HG03196 (cell line): ENCODE measurements around the gene COMTD1.
A peak's percentile ranks its signal among the peaks of the same experiment; 100 is the strongest.
"Not testable (repeated sequence)": the region's sequence is repeated elsewhere in the genome, so short reads cannot be mapped to it uniquely, and the experiment has no call there.

ENCODE experiments used
- ATAC-seq: cut with Tn5 transposase; IDR thresholded peaks from one replicate; pipeline ENCODE4 v1.9.1; 2021; ENCODE audit not compliant: unreplicated experiment

COMTD1 gene

DNA sequence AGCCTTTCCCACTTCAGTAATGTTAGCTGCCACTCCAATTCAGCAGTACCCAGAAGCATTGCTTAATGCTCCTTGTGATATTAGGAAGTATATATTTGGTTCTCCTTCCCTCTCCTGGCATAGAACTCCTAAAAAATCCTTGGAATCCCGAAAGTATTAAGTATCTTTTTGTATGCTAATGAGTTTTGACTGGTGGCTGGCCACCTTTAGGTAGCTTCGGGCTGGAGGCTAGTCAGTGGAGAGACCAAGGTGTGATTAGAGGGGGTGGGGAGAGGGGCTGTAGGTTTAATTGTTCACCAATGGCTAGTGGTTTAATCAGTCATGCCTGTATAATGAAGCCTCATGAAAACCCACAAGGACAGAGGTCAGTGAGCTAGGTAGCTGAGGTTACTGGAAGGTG, 12.2 kb downstream of the COMTD1 start:
- ATAC-seq, result no peak

DNA sequence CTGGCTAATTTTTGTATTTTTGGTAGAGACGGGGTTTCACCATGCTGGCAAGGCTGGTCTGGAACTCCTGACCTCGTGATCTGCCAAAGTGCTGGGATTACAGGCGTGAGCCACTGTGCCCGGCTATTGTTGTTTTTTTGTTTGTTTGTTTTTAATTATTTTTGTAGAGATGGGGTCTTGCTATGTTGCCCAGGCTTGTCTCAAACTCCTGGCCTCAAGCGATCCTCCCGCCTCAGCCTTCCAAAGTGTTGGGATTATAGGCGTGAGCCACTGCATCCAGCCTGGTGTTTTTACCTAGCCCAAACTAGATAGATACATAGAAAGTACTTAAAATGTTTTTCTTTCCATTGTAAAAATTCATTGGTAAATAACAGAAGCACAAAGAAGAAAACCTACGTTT, 14.3 kb downstream of the COMTD1 start:
- not testable (repeated sequence) for ATAC-seq

DNA sequence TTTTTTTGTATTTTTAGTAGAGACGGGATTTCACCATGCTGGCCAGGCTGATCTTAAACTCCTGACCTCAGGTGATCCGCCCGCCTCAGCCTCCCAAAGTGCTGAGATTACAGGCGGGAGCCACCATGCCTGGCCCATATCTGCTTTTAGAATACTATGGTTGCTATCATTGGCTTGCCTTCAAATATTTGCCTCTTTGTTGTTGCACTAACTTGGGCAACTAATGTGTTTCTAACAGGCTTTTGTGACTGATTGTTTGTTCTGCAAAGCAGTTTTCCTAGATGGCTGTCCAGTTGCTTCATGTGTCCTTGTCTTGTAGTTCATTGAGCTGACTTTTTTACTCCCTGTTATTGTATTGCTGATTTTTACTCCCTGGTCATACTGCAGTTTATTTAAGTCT, 15.5 kb downstream of the COMTD1 start:
- ATAC-seq, result no peak

DNA sequence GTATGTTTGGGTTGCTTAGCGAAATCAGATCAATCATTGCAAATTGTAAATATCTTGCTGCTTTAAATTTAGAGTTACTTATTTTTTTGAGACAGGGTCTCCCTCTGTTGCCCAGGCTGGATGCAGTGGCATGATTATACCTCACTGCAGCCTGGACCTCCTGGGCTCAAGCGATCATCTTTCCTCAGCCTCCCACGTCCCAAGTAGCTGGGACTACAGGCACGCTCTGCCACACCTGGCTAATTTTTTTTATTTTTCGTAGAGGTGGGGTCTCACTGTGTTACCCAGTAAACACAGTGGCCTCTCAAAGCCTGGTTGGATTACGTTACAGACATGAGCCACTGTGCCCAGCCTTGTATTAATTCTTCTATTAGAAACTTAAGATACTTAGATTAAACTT, 23.4 kb downstream of the COMTD1 start:
- no peak for ATAC-seq

DNA sequence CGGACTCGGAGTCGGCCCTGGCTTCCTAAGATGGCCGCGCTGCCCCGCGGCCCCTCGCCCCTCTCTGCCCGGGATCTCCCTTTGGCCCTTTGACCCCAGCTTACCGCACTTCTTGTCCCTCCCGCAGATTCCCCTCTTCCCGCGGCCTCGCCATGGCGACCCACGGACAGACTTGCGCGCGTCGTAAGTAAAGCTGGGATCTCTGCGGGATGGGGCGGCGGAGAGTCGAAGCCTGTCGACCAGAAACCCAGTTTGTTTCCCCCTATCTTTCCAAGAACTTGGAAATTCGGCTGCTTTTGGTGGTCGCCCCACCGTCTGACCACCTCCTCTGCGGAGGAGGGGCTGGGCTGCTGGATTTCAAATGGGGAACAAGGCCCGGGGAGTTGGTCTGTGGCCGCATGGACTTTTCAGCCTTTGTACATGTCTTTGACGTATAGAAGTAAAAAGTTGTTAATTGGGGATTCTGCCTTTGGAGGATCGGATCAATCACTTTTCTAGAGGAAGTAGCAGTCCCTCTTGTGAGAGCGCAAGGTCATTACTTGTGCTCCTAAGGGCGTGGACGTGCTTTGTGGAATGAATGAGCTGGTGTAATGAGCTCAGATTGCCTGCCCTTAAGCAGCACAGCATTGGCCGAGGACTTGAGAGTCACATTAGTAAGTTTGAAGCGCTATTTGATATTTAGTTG, 24.6 kb downstream of the COMTD1 start:
- no peak for ATAC-seq

DNA sequence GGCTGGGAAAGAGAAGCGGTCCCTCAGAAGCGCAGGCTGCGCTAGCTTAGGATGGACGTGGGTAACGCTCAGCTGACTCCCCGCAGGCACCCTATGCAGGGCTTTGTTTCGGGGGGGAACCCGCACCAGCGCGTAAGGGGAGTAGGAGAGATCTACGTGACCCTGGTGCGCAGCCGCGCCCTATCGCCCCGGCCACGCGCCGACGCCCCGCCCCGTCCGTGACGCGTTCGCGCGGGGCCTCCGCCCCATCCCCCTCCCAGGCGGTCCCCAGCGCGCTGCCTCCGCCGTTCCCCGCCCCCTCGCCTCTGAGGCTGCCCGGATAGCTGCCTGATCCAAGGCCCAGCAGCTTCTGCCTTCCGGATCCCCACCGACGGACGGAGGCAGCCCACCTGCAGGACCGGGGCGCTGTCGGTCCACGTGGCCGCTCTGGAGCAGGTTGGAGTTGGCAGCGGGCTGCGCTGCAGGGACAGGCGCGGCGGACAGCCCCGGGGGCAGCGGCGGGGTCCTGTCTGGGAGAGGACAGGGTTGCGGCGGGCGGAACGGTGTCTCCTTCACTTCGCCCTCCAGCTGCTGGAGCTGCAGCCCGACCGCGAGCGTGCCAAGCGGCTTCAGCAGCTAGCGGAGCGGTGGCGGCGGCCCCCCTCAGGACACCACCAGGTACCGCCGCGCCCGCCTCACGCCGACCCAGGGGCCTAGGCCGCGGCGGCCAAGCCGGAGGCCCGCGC, 25.3 kb downstream of the COMTD1 start, which contains the start of gene VDAC2:
Gene VDAC2 (plus strand): TSS at position 515 of the 725 bp plus-strand sequence. CDS start 363 bp downstream, outside the sequence.
- peak; percentile 86 for ATAC-seq

DNA sequence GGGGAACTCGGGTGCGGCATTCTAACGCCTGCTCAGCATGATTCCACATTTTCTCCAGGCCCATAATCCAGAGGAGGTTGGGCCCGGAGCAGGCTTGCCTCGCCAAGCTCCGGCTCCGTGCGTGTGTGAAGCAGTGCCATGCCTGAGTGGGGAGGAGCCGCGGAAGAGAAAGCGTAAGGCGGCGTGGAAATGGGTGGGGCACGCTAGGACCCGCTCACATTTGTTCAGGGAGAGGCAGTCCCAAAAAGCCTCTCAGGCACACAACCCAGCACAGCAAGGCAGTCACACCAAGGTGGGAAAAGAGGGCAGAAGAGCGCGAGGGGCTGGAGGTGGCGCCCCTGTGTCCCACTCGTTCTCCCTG, 25.9 kb downstream of the COMTD1 start:
- peak; percentile 51 for ATAC-seq

DNA sequence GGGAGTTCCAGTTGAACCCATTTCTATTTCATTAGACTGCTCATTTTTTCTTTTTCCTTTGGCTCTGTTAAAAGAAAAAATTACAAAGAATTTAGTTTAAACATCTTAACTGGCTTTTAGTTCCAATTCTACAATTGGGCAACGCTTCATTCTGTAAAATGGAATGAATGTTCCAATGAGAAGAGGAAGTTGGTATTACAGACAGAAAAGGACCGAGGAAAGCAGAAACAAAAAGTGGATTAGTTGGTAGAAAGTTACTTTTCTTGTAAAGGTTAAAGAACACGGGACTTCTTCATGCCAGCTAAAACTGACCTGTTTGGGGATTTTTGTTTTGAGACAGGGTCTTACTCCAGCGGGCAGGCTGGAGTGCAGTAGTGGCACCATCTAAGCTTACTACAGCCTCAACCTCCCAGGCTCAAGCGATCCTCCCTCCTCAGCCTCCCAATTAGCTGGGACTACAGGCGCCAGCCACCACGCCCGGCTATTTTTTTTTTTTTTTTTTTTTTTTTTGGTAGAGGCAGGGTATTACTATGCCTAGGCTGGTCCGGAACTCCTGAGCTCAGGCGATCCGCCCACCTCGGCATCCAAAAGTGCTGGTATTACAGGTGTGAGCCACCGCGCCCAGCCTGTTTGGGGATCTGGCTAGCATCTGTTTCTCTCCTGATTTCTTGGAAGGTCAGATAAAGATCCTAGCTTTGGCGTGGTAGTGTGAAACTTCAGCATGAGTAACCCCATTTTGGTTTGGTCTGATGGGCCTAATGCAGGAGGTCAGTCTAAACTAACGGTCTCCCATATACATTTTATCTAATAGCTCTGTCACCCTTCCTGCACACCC, 26.5 kb downstream of the COMTD1 start:
- no peak for ATAC-seq

DNA sequence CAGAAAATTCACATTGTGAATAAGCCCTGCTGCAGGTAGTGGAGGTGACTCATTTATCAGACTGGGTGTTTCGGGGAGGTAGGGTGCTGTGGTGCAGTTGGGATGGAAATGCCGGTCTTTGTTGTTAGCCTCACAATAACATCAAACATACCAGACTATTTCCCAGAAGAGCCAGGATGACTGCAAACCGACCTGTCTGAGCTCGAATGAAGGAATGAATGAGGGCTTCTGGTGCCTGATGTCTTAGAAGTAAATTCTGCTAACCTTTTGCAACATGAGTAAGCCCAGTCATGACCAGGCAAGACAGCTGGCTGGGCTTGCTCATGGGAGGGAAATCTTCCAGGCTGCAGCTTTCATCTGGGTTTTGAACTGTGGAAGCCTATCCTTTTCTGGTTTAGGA, 27.6 kb downstream of the COMTD1 start:
- no peak for ATAC-seq

DNA sequence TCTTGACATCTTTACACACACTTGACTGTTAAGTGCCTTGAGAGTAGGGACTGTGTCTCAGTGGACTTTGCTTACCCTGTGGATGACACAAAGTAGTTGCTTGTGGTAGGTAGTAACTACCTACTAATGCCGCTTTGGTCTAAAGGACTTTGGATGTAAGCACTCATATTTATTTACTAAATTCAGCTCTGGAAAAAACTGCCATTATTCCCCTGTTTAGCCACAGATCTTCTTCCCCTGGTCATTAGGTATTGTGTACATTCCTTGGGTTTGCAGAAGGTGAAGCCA, 28.0 kb downstream of the COMTD1 start:
- ATAC-seq, result no peak

DNA sequence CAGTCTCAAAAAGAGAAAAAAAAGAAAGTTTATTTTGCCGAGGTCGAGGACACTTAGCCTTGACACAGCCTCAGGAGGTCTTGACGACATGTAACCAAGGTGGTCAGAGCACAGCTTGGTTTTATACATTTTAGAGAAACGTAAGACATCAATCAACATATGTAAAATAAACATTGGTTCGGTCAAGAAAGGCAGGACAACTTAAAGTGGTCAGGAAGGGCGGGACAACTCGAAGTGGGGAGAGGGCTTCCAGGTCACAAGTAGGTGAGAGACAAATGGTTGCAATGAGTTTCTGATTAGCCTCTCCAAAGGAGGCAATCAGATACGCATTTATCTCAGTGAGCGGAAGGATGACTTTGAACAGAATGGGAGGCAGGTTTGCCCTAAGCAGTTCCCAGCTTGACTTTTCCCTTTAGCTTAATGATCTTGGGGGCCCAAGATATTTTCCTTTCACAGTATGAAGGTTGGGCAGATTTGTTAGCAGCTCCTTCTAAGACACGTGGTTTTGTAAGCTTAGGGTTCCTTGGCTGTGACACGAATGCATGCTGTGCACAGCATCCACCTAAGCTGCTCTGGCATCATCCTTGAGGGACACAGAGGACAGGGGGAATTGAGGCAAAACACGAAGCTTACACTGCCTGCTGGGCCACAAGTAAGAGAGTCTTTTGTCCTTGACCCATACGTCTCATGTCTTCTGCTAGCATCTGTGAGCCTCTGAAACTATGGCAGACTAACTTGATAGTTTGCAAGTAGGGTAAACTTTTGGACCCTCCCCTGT, 28.5 kb downstream of the COMTD1 start:
- ATAC-seq, result no peak

DNA sequence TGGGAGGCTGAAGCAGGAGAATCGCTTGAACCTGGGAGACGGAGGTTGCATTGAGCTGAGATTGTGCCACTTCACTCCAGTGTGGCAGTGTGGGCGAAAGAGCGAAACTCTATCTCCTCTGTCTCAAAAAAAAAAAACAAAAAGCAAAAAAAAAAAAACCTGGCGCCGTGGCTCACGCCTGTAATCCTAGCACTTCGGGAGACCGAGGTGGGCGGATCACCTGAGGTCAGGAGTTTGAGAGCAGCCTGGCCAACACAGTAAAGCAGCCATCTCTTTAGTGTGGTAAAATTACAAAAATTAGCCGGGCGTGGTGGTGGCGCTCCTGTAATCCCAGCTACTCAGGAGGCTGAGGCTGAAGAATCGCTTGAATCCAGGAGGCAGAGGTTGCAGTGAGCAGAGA, 29.1 kb downstream of the COMTD1 start:
- not testable (repeated sequence) for ATAC-seq

DNA sequence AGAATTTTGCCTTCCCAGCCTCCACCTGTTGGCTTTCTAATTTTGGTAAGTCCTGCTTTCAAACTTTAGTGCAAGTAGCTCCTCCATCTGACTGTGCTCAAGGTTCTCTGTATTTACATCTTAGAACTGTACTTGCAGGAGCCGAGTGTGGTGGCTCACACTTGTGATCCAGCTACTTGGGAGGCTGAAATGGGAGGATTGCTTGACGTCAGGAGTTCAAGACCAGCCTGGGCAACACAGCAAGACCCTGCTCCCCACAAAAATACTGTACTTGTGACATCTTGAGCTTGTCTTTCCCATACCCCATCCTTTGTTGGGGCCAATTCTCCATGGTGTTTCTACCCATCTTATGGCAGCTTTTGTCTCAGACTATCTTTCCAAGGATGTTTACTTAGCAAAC, 29.8 kb downstream of the COMTD1 start:
- ATAC-seq, result no peak

DNA sequence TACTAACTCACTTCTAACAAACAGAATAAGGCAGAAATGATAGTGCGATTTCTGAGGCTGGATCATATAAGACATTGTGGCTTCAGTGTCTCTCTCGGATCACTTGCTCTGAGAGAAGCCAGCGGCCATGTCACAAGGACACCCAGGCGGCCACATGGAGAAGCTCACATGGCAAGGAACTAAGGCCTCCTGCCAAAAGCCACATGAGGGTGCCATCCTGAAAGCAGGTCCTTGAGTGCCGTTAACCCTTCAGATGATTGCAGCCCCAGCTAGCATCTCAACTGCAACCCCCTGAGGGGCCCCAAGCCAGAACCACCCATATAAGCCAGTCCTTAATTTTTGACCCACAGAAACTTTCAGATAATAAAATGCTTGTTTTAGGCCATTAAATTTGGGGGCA, 32.0 kb downstream of the COMTD1 start:
- ATAC-seq, result no peak

DNA sequence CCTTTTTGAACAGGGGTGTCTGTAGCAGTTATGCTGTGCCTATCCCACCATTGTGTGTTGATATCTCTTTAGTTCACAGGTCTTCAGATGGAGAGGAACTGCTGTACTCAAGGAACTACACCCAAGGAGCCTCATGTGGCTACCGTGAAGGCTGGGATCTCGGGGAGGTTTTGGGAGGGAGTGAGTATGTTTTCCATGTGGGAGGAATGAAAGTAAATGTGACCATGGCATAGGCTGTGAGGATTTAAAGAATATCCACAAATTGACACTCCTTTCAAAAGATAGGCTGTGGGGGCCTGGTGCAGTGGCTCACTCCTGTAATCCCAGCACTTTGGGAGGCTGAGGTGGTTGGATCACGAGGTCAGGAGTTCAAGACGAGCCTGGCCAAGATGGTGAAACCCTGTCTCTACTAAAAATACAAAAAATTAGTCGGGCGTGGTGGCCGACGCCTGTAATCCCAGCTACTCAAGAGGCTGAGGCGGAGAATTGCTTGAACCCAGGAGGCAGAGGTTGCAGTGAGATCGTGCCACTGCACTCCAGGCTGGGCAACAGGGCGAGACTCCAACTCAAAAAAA, 32.6 kb downstream of the COMTD1 start:
- ATAC-seq, result not testable (repeated sequence)

DNA sequence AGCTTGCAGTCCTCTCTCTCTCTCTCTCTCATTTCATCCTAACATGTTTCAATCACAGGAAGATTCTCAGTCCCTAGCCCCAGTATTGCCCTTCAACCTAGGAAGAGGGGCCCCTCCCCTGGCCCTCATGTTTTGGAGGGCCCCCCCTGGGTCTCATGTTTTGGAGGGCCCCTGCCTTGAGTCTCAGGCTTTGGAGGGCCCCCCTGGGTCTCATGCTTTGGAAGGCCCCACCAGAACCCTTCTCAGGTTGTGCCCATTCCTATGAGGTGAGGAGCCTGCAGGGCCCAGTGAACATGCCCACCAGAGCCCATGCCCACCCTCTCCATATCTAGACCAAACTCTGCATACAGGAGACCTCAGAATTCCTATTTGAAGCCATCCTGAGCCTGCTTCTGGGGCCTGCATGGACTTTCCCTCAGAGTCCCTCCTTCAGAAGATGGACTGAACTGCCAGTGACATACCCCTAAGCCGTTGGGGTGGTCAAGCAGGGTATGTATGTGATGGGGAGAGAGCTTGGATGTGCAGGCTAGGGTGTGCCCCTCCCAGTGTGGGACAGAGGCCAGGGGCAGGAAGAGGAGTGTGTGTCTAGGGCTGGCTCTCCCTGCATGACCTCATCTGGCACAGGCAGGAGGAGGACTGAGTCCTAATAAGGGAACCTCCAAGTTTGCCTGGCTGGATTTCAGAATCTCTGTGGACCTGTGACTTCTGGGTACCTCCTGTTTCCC, 33.3 kb downstream of the COMTD1 start:
- ATAC-seq, result no peak

DNA sequence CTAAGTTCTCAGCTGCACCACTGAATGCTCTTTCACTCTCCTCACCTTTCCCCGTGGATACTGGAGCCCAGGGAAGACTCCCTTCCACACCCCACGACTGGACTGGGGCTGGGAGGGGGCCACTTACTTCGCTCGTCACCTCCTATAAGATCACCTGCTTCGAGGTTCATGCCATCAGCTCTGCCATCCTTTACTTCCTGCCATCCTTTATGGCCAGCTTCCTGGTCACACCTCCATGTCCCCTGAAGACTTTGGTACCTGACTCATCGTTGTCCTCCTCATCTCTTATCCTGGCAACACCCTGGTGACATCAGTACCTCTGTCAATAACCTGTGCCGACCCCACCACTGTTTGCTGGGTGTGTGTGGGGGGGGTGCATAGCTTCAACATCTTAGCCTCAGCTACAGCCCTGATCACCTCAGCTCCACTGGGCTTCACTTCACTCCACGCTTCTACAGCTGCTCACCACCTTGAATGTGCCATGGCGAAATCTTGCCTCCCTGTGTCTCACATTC, 33.9 kb downstream of the COMTD1 start:
- ATAC-seq, result no peak

DNA sequence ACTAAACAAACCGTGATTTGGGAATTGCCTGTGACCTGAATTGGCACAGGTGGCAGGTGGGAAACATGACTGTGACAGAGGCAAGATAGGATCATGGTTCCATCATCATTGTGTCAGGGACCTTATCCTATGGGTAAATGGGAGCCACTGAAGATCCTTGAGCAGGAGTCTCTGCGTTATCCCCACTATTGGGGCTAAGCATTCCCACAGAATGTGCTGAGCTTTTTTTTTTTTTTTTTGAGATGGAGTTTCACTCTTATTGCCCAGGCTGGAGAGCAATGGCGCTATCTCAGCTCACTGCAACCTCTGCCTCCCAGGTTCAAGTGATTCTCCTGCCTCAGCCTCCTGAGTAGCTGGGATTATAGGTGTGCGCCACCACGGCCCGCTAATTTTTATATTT, 35.8 kb downstream of the COMTD1 start:
- not testable (repeated sequence) for ATAC-seq

DNA sequence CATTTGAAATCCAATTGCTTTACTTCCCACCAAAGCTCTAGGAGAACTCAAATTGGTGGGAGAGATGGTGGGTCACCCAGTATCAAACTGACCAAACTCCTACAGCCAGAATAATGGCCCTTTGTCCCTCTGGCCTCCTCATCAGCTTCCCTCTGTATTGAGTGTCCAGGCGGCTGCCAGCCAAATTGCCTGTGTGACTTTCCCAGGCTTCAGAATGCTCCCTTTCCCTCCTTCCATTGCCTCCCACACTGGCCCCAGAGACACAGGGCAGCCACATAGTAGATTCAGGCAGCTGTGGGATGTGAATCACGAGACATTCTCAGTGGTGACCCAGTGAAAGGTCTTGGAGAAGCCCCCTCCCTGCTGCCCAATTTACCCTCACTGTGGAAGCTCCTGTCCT, 37.9 kb downstream of the COMTD1 start:
- no peak for ATAC-seq

DNA sequence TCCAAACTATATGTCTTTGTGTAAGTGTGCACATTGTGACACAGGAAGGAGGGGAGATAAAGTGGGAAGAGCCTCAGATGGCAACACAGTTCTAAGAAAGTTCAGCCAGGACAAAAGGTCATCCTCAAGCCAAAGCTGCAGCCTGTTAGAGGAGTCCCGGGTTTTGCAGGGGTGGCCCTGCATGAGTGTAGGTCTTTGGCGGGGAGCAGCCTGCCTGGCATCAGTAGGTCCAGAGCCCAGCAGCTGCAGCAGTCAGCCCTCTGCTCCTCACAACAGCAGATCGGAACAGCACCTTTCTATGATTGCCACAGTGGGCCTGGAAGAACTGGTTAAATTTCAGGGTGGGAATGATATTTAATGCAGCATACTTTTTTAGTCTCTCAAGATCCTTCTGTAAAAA, 38.7 kb downstream of the COMTD1 start:
- ATAC-seq, result no peak
